B cell (primary cell): ENCODE results near the gene MPC1. TPM values are rescaled to one million over a fixed set of nuclear protein-coding genes. Genes with fewer than 3 reads are reported as not detected.

Experiments used
- ATAC-seq: fragments of 200-7000 bp; cut with Tn5 transposase; one replicate; pipeline ENCODE4 v1.10.0; 2021; ENCODE audit warnings: low read depth, mild to moderate bottlenecking, moderate number of reproducible peaks, moderate library complexity
- CTCF ChIA-PET: fragments of 350-600 bp; sonication (Branson Sonifier 250); formaldehyde crosslinking; loops from one replicate; lab custom pipeline; 2021; ENCODE audit warnings: antibody characterized with exemption, inconsistent platforms; lab: Charles Lee
- POLR2A ChIA-PET: fragments of 350-600 bp; sonication (Branson Sonifier 250); formaldehyde crosslinking; loops from one replicate; lab custom pipeline; 2021; ENCODE audit warnings: antibody characterized with exemption; lab: Charles Lee
- DNase-seq: peaks from one replicate; pipeline ENCODE4 v3.0.0; 2013
- H2AFZ ChIP-seq: 2 replicates; pipeline ENCODE4 v1.6.1; 2012; ENCODE audit warnings: mild to moderate bottlenecking, low read depth, low read length; ENCODE audit not compliant: insufficient read depth, poor library complexity, severe bottlenecking
- H3K27ac ChIP-seq, 2 donors: 1 replicate in 1 of 2; 2 replicates in 1 of 2; pipeline ENCODE4 v1.5.1; 2012 to 2013; ENCODE audit warnings: low read length in 2 of 2, mild to moderate bottlenecking in 2 of 2, moderate library complexity in 1 of 2
- H3K27me3 ChIP-seq, 4 experiments: fragments of 200-600 bp in 1 of 4; sonication (generic) in 1 of 4; replicated peaks in 1 of 4; 1 replicate in 2 of 4; 2 replicates in 2 of 4; pipeline versions ENCODE4 v1.6.1 to v1.7.0; 2013 to 2016; ENCODE audit warnings: low read length in 3 of 4, mild to moderate bottlenecking in 2 of 4, mixed read lengths in 1 of 4, moderate library complexity in 1 of 4; ENCODE audit not compliant: insufficient read depth in 4 of 4, control insufficient read depth in 3 of 4; ENCODE audit errors: control extremely low read depth in 1 of 4
- H3K36me3 ChIP-seq, 2 experiments: replicated peaks in 1 of 2; 1 replicate in 1 of 2; 2 replicates in 1 of 2; pipeline versions ENCODE4 v1.6.1 to v1.7.1; 2013; ENCODE audit warnings: low read length in 1 of 2; ENCODE audit not compliant: insufficient read depth in 2 of 2, control insufficient read depth in 1 of 2; ENCODE audit errors: control extremely low read depth in 1 of 2, extremely low read depth in 1 of 2
- H3K4me1 ChIP-seq, 2 donors: fragments of 200-600 bp in 1 of 2; sonication (generic) in 1 of 2; 1 replicate in 1 of 2; 2 replicates in 1 of 2; pipeline versions ENCODE4 v1.5.1 to v1.6.1; 2013 to 2017; ENCODE audit warnings: low read length in 2 of 2; ENCODE audit not compliant: control insufficient read depth in 2 of 2, insufficient read depth in 2 of 2
- H3K4me2 ChIP-seq: replicated peaks from 2 replicates; pipeline ENCODE3; 2012; ENCODE audit warnings: mild to moderate bottlenecking, low read depth, low read length; ENCODE audit not compliant: poor library complexity, severe bottlenecking
- H3K4me3 ChIP-seq, 5 experiments: fragments of 200-600 bp in 1 of 5; sonication (generic) in 1 of 5; 1 replicate in 3 of 5; 2 replicates in 2 of 5; pipeline versions ENCODE4 v1.5.1 to v1.7.0; 2011 to 2016; ENCODE audit warnings: low read length in 4 of 5, mild to moderate bottlenecking in 4 of 5, low read depth in 2 of 5, control low read depth in 1 of 5, moderate library complexity in 1 of 5; ENCODE audit not compliant: insufficient read depth in 1 of 5; ENCODE audit errors: control extremely low read depth in 1 of 5, extremely low read depth in 1 of 5
- H3K79me2 ChIP-seq: fragments of 200-600 bp; sonication (generic); one replicate; pipeline ENCODE4 v1.6.0; 2016; ENCODE audit warnings: low read length; ENCODE audit not compliant: control insufficient read depth, insufficient read depth
- H3K9ac ChIP-seq: fragments of 200-600 bp; sonication (generic); 2 replicates; pipeline ENCODE4 v1.6.1; 2017; ENCODE audit warnings: mild to moderate bottlenecking, low read length, moderate library complexity
- H3K9me3 ChIP-seq, 3 donors: one replicate each; pipeline versions ENCODE4 v1.6.1 to v1.7.1; 2013; ENCODE audit warnings: low read length in 2 of 3; ENCODE audit not compliant: control insufficient read depth in 2 of 3, insufficient read depth in 1 of 3; ENCODE audit errors: control extremely low read depth in 1 of 3
- H4K20me1 ChIP-seq: 2 replicates; pipeline ENCODE4 v1.6.0; 2012; ENCODE audit warnings: mild to moderate bottlenecking, low read length; ENCODE audit not compliant: insufficient read depth, control insufficient read depth, poor library complexity, severe bottlenecking
- H3K27ac Mint-ChIP-seq: one replicate; pipeline ENCODE4 v1.8.0; 2021; ENCODE audit warnings: mixed read lengths
- H3K27me3 Mint-ChIP-seq: one replicate; pipeline ENCODE4 v1.8.0; 2021; ENCODE audit warnings: mixed read lengths
- H3K4me1 Mint-ChIP-seq: one replicate; pipeline ENCODE4 v1.8.0; 2021; ENCODE audit warnings: mixed read lengths
- H3K4me3 Mint-ChIP-seq: one replicate; pipeline ENCODE4 v1.8.0; 2021; ENCODE audit warnings: mixed read lengths
- H3K9me3 Mint-ChIP-seq: one replicate; pipeline ENCODE4 v1.8.0; 2022; ENCODE audit warnings: mixed read lengths; ENCODE audit not compliant: insufficient read depth
- CTCF ChIP-seq: fragments of 200-600 bp; IDR thresholded peaks from one replicate; pipeline ENCODE4 v1.8.0; 2022; ENCODE audit warnings: antibody characterized with exemption, mild to moderate bottlenecking
- EZH2 ChIP-seq: IDR thresholded peaks from 2 replicates; pipeline ENCODE4 v1.6.1; 2012; ENCODE audit warnings: borderline replicate concordance, low read depth, mild to moderate bottlenecking, moderate library complexity, low read length; ENCODE audit not compliant: insufficient read depth, poor library complexity, severe bottlenecking
- WGBS: methylation state at CpG from one replicate; pipeline ENCODE4 v1.1.5; 2013; ENCODE audit warnings: missing lambda C conversion rate; ENCODE audit not compliant: insufficient coverage; 5-methylcytosine and 5-hydroxymethylcytosine counted together
- intact Hi-C: fragments of 100-400 bp; cut with micrococcal nuclease; formaldehyde crosslinking; loops from one replicate; pipeline ENCODE4 v1.10.0; 2022
- polyA plus RNA-seq: library from polyadenylated mRNA; depleted of rRNA; stranded (reverse); fragments of >200 nt; gene quantifications from 2 replicates; pipeline ENCODE4 v1.2.3, GENCODE V29; 2012
- total RNA-seq, 2 donors: library from RNA; stranded (reverse); fragments of 120-200 nt in 1 of 2; gene quantifications; 1 replicate in 1 of 2; 2 replicates in 1 of 2; pipeline versions ENCODE4 v1.2.3 to v1.2.4, GENCODE V29; 2013 to 2022

Gene MPC1
- total and polyA plus RNA-seq, 2 donors (not counting 1 experiment from before 2014, with no cell fraction given): 19.8 to 23.9 TPM

- Histone ChIP-seq H3K36me3 (peaks cover 6 to 79% of the 10 kb centered on the region in 2 experiments), H3K4me1 (peaks cover 0 to 6% of the 10 kb centered on the region in 2 donors), H3K79me2 (peaks cover 23% of the 10 kb centered on the region), H3K4me2 (no peak overlapping the region), H3K9me3 (no peaks in the 10 kb centered on the region), H3K27ac (no peak overlapping the region), H3K27me3 (no peaks in the 10 kb centered on the region), H3K4me3 (no peak overlapping the region), H2AFZ (no peak overlapping the region), H3K9ac (no peak overlapping the region), H4K20me1 (peaks cover 44% of the 10 kb centered on the region)
- ATAC-seq (peak; percentile 31), DNase-seq (no peak)
- intact Hi-C loops: no loop called here
- no peaks in the 10 kb centered on the region for H3K9me3 Mint-ChIP-seq
- 74% methylated on average over 5 of the region's 6 CpGs for WGBS
- POLR2A ChIA-PET: no interaction called here
- H3K27me3 Mint-ChIP-seq: no peaks in the 10 kb centered on the region
- no peak for TF ChIP-seq CTCF
- no peak for TF ChIP-seq EZH2
- H3K27ac Mint-ChIP-seq: peak overlapping the region; percentile 67
- CTCF ChIA-PET: interaction anchor here (0.7 to 1.5 kb wide), 5 partner anchors 12 to 167 kb away, joined by 3 to 6 read pairs (median 3); no protein-coding TSS in a partner anchor
- H3K4me1 Mint-ChIP-seq: peaks cover 14% of the 10 kb centered on the region
- no peak overlapping the region for H3K4me3 Mint-ChIP-seq
These were observed 57.2 kb downstream of the MPC1 start for GRCh38 chr6:166325383-166326042.

- Mint-ChIP-seq H3K4me3 (no peak overlapping the region), H3K27ac (no peak overlapping the region), H3K9me3 (no peaks in the 10 kb centered on the region), H3K4me1 (peaks cover 13% of the 10 kb centered on the region), H3K27me3 (no peaks in the 10 kb centered on the region)
- Histone ChIP-seq H3K9ac (no peak overlapping the region), H4K20me1 (peaks cover 29% of the 10 kb centered on the region), H3K79me2 (peaks cover 7% of the 10 kb centered on the region), H2AFZ (no peak overlapping the region), H3K9me3 (no peaks in the 10 kb centered on the region), H3K4me2 (no peak overlapping the region), H3K36me3 (peaks cover 9 to 76% of the 10 kb centered on the region in 2 experiments), H3K27ac (no peak overlapping the region), H3K27me3 (no peaks in the 10 kb centered on the region), H3K4me3 (no peak overlapping the region), H3K4me1 (peaks cover 0 to 6% of the 10 kb centered on the region in 2 donors)
- intact Hi-C loops: no loop called here
- WGBS: 100% methylated on average over 2 of the region's 5 CpGs
- POLR2A ChIA-PET: no interaction called here
- CTCF ChIA-PET: interaction anchor here (1.0 to 2.8 kb wide), 3 partner anchors 10 to 77 kb away, joined by 3 to 13 read pairs (median 3); no protein-coding TSS in a partner anchor
- no peak for DNase-seq
- ATAC-seq: no peak
- TF ChIP-seq CTCF (no peak), EZH2 (no peak)
These were observed 59.3 kb downstream of the MPC1 start for GRCh38 chr6:166323395-166323794.
